H1 (cell line): ENCODE data around the gene ACSF3. TPM values are rescaled to one million over a fixed set of nuclear protein-coding genes. Genes with fewer than 3 reads are reported as not detected.

Source experiments
- CTCF ChIA-PET: fragments of 300-600 bp; sonication (Branson Sonifier 250); formaldehyde crosslinking; loops from one replicate; lab custom pipeline; 2021; ENCODE audit not compliant: partially characterized antibody; lab: Charles Lee
- POLR2A ChIA-PET: fragments of 300-600 bp; sonication (Branson Sonifier 250); formaldehyde crosslinking; loops from one replicate; lab custom pipeline; 2021; ENCODE audit warnings: inconsistent platforms; ENCODE audit not compliant: partially characterized antibody; lab: Charles Lee
- DNase-seq, 2 experiments: peaks; one replicate each; pipeline versions ENCODE4 v3.0.0 to v3.0.0-alpha.2; 2010 to 2022; ENCODE audit warnings: low spot score in 2 of 2, low read depth in 1 of 2, mixed read lengths in 1 of 2
- FAIRE-seq: peaks from 2 replicates; lab custom pipeline; 2011; peaks lifted over from hg19 to GRCh38; lab: Jason Lieb, UNC
- H2AFZ ChIP-seq: 2 replicates; pipeline ENCODE4 v1.8.1; 2012; ENCODE audit warnings: low read length, inconsistent platforms
- H2AK5ac ChIP-seq: 2 replicates; pipeline ENCODE4 v1.6.1; 2013; ENCODE audit warnings: low read depth, low read length
- H2BK120ac ChIP-seq: replicated peaks from 2 replicates; pipeline ENCODE3; 2013; ENCODE audit warnings: low read depth, low read length, inconsistent platforms
- H2BK12ac ChIP-seq: 2 replicates; pipeline ENCODE4 v1.6.1; 2013; ENCODE audit warnings: low read depth, low read length
- H2BK15ac ChIP-seq: 2 replicates; pipeline ENCODE4 v1.6.1; 2013; ENCODE audit warnings: low read length
- H2BK20ac ChIP-seq: 2 replicates; pipeline ENCODE4 v1.6.1; 2013; ENCODE audit warnings: low read length
- H2BK5ac ChIP-seq: 2 replicates; pipeline ENCODE4 v1.6.1; 2013; ENCODE audit warnings: low read depth, low read length
- H3K14ac ChIP-seq: 2 replicates; pipeline ENCODE4 v1.6.1; 2013; ENCODE audit warnings: inconsistent platforms; ENCODE audit not compliant: insufficient read length
- H3K18ac ChIP-seq: 2 replicates; pipeline ENCODE4 v1.6.1; 2013; ENCODE audit warnings: low read length; ENCODE audit errors: extremely low read depth
- H3K23ac ChIP-seq: 2 replicates; pipeline ENCODE4 v1.6.1; 2013; ENCODE audit warnings: inconsistent platforms; ENCODE audit not compliant: insufficient read length
- H3K23me2 ChIP-seq: 2 replicates; pipeline ENCODE4 v1.6.1; 2013; ENCODE audit warnings: low read depth, low read length
- H3K27ac ChIP-seq: 2 replicates; pipeline ENCODE4 v1.6.1; 2011; ENCODE audit warnings: low read depth, low read length, inconsistent platforms
- H3K27me3 ChIP-seq, 4 experiments: replicated peaks in 1 of 4; 1 replicate in 1 of 4; 2 replicates in 3 of 4; pipeline versions ENCODE4 v1.6.1 to v1.8.1; 2011 to 2013; ENCODE audit warnings: low read length in 3 of 4, mild to moderate bottlenecking in 3 of 4, inconsistent platforms in 2 of 4, mixed read lengths in 2 of 4, moderate library complexity in 1 of 4; ENCODE audit not compliant: control insufficient read depth in 3 of 4, insufficient read depth in 3 of 4; ENCODE audit errors: extremely low read depth in 1 of 4
- H3K36me3 ChIP-seq, 4 experiments: 2 replicates each; pipeline versions ENCODE4 v1.6.1 to v1.8.1; 2011 to 2013; ENCODE audit warnings: mild to moderate bottlenecking in 4 of 4, low read length in 3 of 4, moderate library complexity in 2 of 4, control low read depth in 1 of 4, inconsistent platforms in 1 of 4; ENCODE audit not compliant: insufficient read depth in 4 of 4, control insufficient read depth in 2 of 4
- H3K4ac ChIP-seq: replicated peaks from 2 replicates; pipeline ENCODE3; 2013; ENCODE audit warnings: low read length, low read depth, mixed read lengths, inconsistent platforms; ENCODE audit not compliant: insufficient read length
- H3K4me1 ChIP-seq, 4 experiments: replicated peaks in 1 of 4; 1 replicate in 1 of 4; 2 replicates in 3 of 4; pipeline versions ENCODE4 v1.6.1 to v1.8.1; 2011 to 2013; ENCODE audit warnings: low read length in 3 of 4, inconsistent platforms in 2 of 4, mixed read lengths in 1 of 4; ENCODE audit not compliant: insufficient read depth in 4 of 4, control insufficient read depth in 3 of 4
- H3K4me2 ChIP-seq, 2 experiments: 2 replicates each; pipeline versions ENCODE4 v1.6.1 to v1.8.1; 2011 to 2013; ENCODE audit warnings: low read depth in 2 of 2, low read length in 2 of 2, control low read depth in 1 of 2, inconsistent platforms in 1 of 2, mild to moderate bottlenecking in 1 of 2; ENCODE audit not compliant: insufficient read depth in 1 of 2
- H3K4me3 ChIP-seq, 4 experiments: fragments of 200-600, 300-600 bp in 1 of 4; sonication (generic), shearing (Covaris generic), sonication (Bioruptor Twin) in 1 of 4; 2 replicates each; pipeline versions ENCODE4 v1.5.1 to v1.8.1; 2011 to 2016; ENCODE audit warnings: low read length in 4 of 4, low read depth in 3 of 4, control low read depth in 2 of 4, inconsistent platforms in 2 of 4, mild to moderate bottlenecking in 2 of 4, mixed read lengths in 1 of 4, moderate library complexity in 1 of 4; ENCODE audit not compliant: insufficient read depth in 2 of 4; ENCODE audit errors: extremely low read depth in 1 of 4
- H3K56ac ChIP-seq: replicated peaks from 2 replicates; pipeline ENCODE3; 2013; ENCODE audit warnings: low read depth, mild to moderate bottlenecking, mixed read lengths, low read length, inconsistent platforms; ENCODE audit not compliant: insufficient read length
- H3K79me1 ChIP-seq: 2 replicates; pipeline ENCODE4 v1.6.1; 2013; ENCODE audit warnings: low read depth, low read length, control low read depth
- H3K79me2 ChIP-seq, 2 experiments: 2 replicates each; pipeline versions ENCODE4 v1.6.1 to v1.8.1; 2012 to 2013; ENCODE audit warnings: low read length in 2 of 2, mild to moderate bottlenecking in 2 of 2, inconsistent platforms in 1 of 2; ENCODE audit not compliant: insufficient read depth in 2 of 2, control insufficient read depth in 1 of 2
- H3K9ac ChIP-seq, 4 experiments: replicated peaks in 1 of 4; 1 replicate in 1 of 4; 2 replicates in 3 of 4; pipeline versions ENCODE4 v1.6.1 to v1.8.1; 2011 to 2013; ENCODE audit warnings: low read depth in 3 of 4, low read length in 3 of 4, control low read depth in 2 of 4, mild to moderate bottlenecking in 2 of 4, moderate library complexity in 2 of 4, inconsistent platforms in 1 of 4; ENCODE audit errors: extremely low read depth in 1 of 4
- H3K9me3 ChIP-seq, 2 experiments: 2 replicates each; pipeline versions ENCODE4 v1.6.1 to v1.8.1; 2012 to 2013; ENCODE audit warnings: mild to moderate bottlenecking in 2 of 2, moderate library complexity in 2 of 2, control low read depth in 1 of 2, inconsistent platforms in 1 of 2, low read depth in 1 of 2, low read length in 1 of 2, mixed read lengths in 1 of 2; ENCODE audit not compliant: insufficient read depth in 2 of 2
- H4K20me1 ChIP-seq, 2 experiments: replicated peaks in 1 of 2; 2 replicates each; pipeline versions ENCODE3 to v1.8.1; 2011 to 2013; ENCODE audit warnings: inconsistent platforms in 2 of 2, low read length in 2 of 2, mild to moderate bottlenecking in 1 of 2; ENCODE audit not compliant: insufficient read depth in 2 of 2, control insufficient read depth in 1 of 2
- H4K5ac ChIP-seq: 2 replicates; pipeline ENCODE4 v1.6.1; 2013; ENCODE audit warnings: low read length, low read depth, mixed read lengths, inconsistent platforms; ENCODE audit not compliant: insufficient read length
- H4K8ac ChIP-seq: 2 replicates; pipeline ENCODE4 v1.8.0; 2013; ENCODE audit warnings: mild to moderate bottlenecking, moderate library complexity, low read length, inconsistent platforms; ENCODE audit not compliant: insufficient read depth; ENCODE audit errors: extremely low read depth
- H4K91ac ChIP-seq: replicated peaks from 2 replicates; pipeline ENCODE3; 2013; ENCODE audit warnings: low read length, mixed read lengths, inconsistent platforms; ENCODE audit not compliant: insufficient read length
- CBX8 ChIP-seq: fragments of 300-800, 300-1000 bp; sonication (generic); IDR thresholded peaks from 2 replicates; pipeline ENCODE4 v1.7.1; 2016; ENCODE audit warnings: low read depth, low read length, borderline replicate concordance
- CTBP2 ChIP-seq: IDR thresholded peaks from 2 replicates; pipeline ENCODE4 v1.7.0; 2011; ENCODE audit warnings: borderline replicate concordance, mild to moderate bottlenecking, moderate library complexity, mixed read lengths, low read length; ENCODE audit not compliant: insufficient read depth, insufficient read length
- MAFK ChIP-seq: IDR thresholded peaks from 2 replicates; pipeline ENCODE4 v1.6.1; 2012; ENCODE audit warnings: low read depth, mild to moderate bottlenecking, improper control_type of control experiment, low read length
- NRF1 ChIP-seq: IDR thresholded peaks from 2 replicates; pipeline ENCODE4 v1.6.1; 2011; ENCODE audit warnings: mild to moderate bottlenecking, low read depth, low read length, improper control_type of control experiment
- PHF8 ChIP-seq: fragments of 200-600 bp; sonication (generic); conservative IDR thresholded peaks from 2 replicates; pipeline ENCODE4 v1.7.1; 2012; ENCODE audit warnings: low read depth, mild to moderate bottlenecking, inconsistent platforms, low read length, moderate library complexity
- RNF2 ChIP-seq: fragments of 200-900, 300-1000 bp; sonication (generic); IDR thresholded peaks from 2 replicates; pipeline ENCODE4 v1.7.1; 2016; ENCODE audit warnings: borderline replicate concordance, low read depth, mild to moderate bottlenecking, antibody characterized with exemption, low read length; ENCODE audit not compliant: poor library complexity, severe bottlenecking; ENCODE audit errors: missing control alignments
- SIRT6 ChIP-seq: IDR thresholded peaks from one replicate; pipeline ENCODE4 v1.7.1; 2012; ENCODE audit warnings: low read length, inconsistent platforms
- SP4 ChIP-seq: IDR thresholded peaks from 2 replicates; pipeline ENCODE4 v1.6.1; 2012; ENCODE audit warnings: low read length, inconsistent platforms
- SRF ChIP-seq: IDR thresholded peaks from 2 replicates; pipeline ENCODE4 v1.6.1; 2011; ENCODE audit warnings: mild to moderate bottlenecking, low read depth, low read length, moderate library complexity
- WGBS, 2 experiments: shearing (Covaris generic) in 1 of 2; methylation state at CpG; one replicate each; pipeline versions ENCODE4 v1.1.6 to v1.1.7; 2013 to 2015; ENCODE audit warnings: low lambda C conversion rate in 2 of 2, mixed read lengths in 2 of 2, inconsistent platforms in 1 of 2, low coverage in 1 of 2, missing lambda C conversion rate in 1 of 2; ENCODE audit not compliant: insufficient replicate concordance in 2 of 2, insufficient coverage in 1 of 2, insufficient read length in 1 of 2; ENCODE audit errors: extremely low coverage in 1 of 2, missing lambda C conversion rate in 1 of 2; 5-methylcytosine and 5-hydroxymethylcytosine counted together
- polyA plus RNA-seq, 7 experiments: library from polyadenylated mRNA; depleted of rRNA in 3 of 7; stranded (reverse) in 5 of 7; unstranded in 2 of 7; fragments of >200 nt in 5 of 7; fragments of 200-250 nt in 2 of 7; gene quantifications; 1 replicate in 5 of 7; 2 replicates in 1 of 7; 4 replicates in 1 of 7; pipeline versions ENCODE4 v1.2.1 to v1.2.3, GENCODE V29; 2011 to 2013; ENCODE audit warnings: missing spikeins in 2 of 7, mixed read lengths in 2 of 7
- total RNA-seq: library from RNA; stranded (reverse); fragmentation: NEBNext Ultra II Directional; extraction: Animal tissue kit (Norgen Biotek cat#: 25700); gene quantifications from 2 replicates; pipeline ENCODE4 v1.2.1, GENCODE V29; 2021
- TF ChIP-seq, protein P1 (sequence below), 3 experiments: IDR thresholded peaks; 1 replicate in 2 of 3; 2 replicates in 1 of 3; pipeline versions ENCODE4 v1.5.1 to v1.6.1; 2011; ENCODE audit warnings: low read length in 3 of 3, mild to moderate bottlenecking in 3 of 3, inconsistent platforms in 2 of 3, low read depth in 1 of 3, moderate library complexity in 1 of 3; ENCODE audit not compliant: insufficient read depth in 1 of 3; ENCODE audit errors: control extremely low read depth in 1 of 3

The ACSF3 gene
- total and polyA plus RNA-seq, 2 of the 8 experiments (the other 6 are each of a cell fraction or from before 2014, with no cell fraction given): 15.6 to 22.9 TPM

DNA sequence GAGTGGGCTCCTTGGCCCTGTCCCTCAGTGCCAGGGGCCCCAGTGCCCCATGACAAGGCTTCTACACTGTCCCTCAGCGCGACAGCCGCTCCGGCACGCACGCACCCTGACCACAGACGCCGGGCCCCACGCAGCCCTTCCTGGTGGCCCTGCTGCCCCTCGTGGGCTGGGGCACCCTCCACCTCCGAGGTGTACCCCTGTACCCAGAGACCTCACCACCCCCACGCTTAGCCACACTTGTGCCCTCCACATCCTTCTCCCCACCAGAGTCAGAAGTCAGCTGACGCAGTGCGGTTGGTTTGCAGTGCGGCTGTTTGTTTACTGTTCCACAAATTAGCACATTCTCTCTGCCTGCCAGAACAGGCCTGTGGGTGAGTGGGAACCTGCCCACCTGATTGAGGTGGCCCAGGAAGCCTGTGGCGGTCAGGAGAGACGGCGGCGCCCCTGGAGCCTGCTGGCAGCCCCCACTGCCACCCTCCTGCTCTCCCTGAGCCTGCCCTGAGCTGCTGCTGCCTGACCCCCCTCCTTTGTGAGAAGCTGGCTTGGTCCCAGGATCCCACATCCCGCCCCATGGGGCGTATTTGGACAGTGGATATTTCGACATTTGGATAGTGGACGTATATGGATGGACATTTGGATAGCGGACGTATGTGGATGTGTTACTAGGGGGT lies 39.9 kb downstream of the ACSF3 start:
- Histone ChIP-seq H3K9me3 (no peaks in the 10 kb centered on the region; a peak in 1 of 4 replicates), H2BK15ac (no peak overlapping the region), H4K91ac (no peak overlapping the region), H3K23ac (no peak overlapping the region), H2BK20ac (no peak overlapping the region), H3K56ac (peak overlapping the region; percentile 6), H3K79me2 (no peaks in the 10 kb centered on the region), H3K79me1 (no peaks in the 10 kb centered on the region), H4K20me1 (peaks cover 0 to 5% of the 10 kb centered on the region in 2 experiments), H3K4ac (no peak overlapping the region), H2BK12ac (no peak overlapping the region), H3K27ac (no peak overlapping the region), H3K36me3 (peaks cover 0 to 15% (median 10%) of the 10 kb centered on the region in 4 experiments; a peak in 4 of 8 replicates), H3K14ac (no peak overlapping the region), H3K4me1 (no peaks in the 10 kb centered on the region), H3K18ac (no peak overlapping the region), H3K27me3 (no peaks in the 10 kb centered on the region), H2BK120ac (no peak overlapping the region), H2AK5ac (no peak overlapping the region), H3K9ac (no peak overlapping the region), H3K23me2 (no peaks in the 10 kb centered on the region), H3K4me2 (no peak overlapping the region), H4K5ac (no peak overlapping the region), H2AFZ (no peak overlapping the region), H2BK5ac (no peak overlapping the region), H4K8ac (no peak overlapping the region), H3K4me3 (no peak overlapping the region)
- ChIA-PET CTCF (interaction anchor here (0.8 to 2.8 kb wide), 4 partner anchors 10 to 326 kb away, joined by 3 to 10 read pairs (median 6); no protein-coding TSS in a partner anchor), POLR2A (interaction anchor here (1.4 kb wide), 1 partner anchor 13 kb away, joined by 4 read pairs; no protein-coding TSS in a partner anchor)
- FAIRE-seq: no peak
- 95% methylated on average over 25 of the region's 25 CpGs; no CpG with 5 or more reads in 1 of the 2 experiments for WGBS, 2 experiments
- DNase-seq: no peak
- TF ChIP-seq SP4 (no peak), PHF8 (no peak), NRF1 (no peak), CBX8 (no peak), MAFK (no peak), RNF2 (no peak), SRF (no peak), CTBP2 (no peak), SIRT6 (no peak)
- TF ChIP-seq, protein P1, sequence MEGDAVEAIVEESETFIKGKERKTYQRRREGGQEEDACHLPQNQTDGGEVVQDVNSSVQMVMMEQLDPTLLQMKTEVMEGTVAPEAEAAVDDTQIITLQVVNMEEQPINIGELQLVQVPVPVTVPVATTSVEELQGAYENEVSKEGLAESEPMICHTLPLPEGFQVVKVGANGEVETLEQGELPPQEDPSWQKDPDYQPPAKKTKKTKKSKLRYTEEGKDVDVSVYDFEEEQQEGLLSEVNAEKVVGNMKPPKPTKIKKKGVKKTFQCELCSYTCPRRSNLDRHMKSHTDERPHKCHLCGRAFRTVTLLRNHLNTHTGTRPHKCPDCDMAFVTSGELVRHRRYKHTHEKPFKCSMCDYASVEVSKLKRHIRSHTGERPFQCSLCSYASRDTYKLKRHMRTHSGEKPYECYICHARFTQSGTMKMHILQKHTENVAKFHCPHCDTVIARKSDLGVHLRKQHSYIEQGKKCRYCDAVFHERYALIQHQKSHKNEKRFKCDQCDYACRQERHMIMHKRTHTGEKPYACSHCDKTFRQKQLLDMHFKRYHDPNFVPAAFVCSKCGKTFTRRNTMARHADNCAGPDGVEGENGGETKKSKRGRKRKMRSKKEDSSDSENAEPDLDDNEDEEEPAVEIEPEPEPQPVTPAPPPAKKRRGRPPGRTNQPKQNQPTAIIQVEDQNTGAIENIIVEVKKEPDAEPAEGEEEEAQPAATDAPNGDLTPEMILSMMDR (IDR thresholded peaks at IDR 0.05; ENCODE audit: control extremely low read depth in 1 of 3, insufficient read depth in 1 of 3, low read depth in 1 of 3, low read length in 3 of 3): no peak
